ENCODE data around the gene NEK6. TPM values are rescaled to one million over a fixed set of nuclear protein-coding genes. Genes with fewer than 3 reads are reported as not detected.

Gene NEK6
- total RNA-seq, 6 donors from 2014 or later, result 33.8 to 144 (median 59.7) TPM

DNA sequence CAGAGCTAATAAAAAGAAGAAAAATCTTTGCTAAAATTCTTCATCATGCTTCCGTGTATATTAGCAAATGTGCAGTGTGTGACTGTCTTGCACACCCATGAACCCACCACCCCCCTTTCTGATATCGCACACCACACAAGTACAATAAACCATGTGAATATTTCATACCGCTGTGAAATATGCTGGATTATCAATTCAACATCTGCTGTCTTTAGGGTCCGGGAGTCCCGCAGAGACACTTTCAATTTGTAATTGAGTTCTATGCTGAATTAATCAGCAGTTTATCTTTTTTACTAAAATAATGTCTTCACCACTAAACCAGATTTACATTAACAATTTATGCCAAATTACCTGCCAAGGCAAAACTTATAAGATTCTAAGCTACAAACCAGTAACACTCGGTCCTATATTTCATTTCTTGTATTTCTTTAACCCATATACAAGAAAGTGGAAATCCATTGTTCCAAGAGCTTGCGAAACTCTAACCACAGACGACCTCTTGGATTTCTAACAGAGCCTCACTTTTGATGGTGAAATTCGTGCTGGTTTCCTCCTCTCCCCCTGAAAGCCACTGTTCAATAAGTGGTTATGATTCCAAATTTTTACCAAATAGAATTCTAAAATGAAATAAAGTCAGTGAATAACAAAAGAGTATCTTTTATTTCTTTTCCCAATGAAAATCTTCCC, 113.3 kb downstream of the NEK6 start:
- Histone ChIP-seq H3K36me3 (peaks cover 0 to 4% (median 0%) of the 10 kb centered on the region in 4 donors), H3K27ac (no peak overlapping the region), H3K9me3 (no peaks in the 10 kb centered on the region), H3K4me1 (peaks cover 0 to 9% (median 0%) of the 10 kb centered on the region in 4 donors), H3K4me3 (no peak overlapping the region), H3K27me3 (no peaks in the 10 kb centered on the region)
- DNase-seq (no peak), ATAC-seq (ENCODE audit: low FRiP score in 2 of 2) (no peak)
- 66 to 76% methylated on average over 9 of the region's 9 CpGs for WGBS, 2 donors
- TF ChIP-seq, protein P1, sequence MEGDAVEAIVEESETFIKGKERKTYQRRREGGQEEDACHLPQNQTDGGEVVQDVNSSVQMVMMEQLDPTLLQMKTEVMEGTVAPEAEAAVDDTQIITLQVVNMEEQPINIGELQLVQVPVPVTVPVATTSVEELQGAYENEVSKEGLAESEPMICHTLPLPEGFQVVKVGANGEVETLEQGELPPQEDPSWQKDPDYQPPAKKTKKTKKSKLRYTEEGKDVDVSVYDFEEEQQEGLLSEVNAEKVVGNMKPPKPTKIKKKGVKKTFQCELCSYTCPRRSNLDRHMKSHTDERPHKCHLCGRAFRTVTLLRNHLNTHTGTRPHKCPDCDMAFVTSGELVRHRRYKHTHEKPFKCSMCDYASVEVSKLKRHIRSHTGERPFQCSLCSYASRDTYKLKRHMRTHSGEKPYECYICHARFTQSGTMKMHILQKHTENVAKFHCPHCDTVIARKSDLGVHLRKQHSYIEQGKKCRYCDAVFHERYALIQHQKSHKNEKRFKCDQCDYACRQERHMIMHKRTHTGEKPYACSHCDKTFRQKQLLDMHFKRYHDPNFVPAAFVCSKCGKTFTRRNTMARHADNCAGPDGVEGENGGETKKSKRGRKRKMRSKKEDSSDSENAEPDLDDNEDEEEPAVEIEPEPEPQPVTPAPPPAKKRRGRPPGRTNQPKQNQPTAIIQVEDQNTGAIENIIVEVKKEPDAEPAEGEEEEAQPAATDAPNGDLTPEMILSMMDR (IDR thresholded peaks at IDR 0.05), result no peak
- no peak for TF ChIP-seq EP300 (IDR thresholded peaks at IDR 0.05)
- TF ChIP-seq POLR2A (IDR thresholded peaks at IDR 0.05), result no peak
- no peak for TF ChIP-seq POLR2AphosphoS5 (IDR thresholded peaks at IDR 0.05)

GRCh38 chr9:124372038-124372437, 114.3 kb downstream of the NEK6 start:
- H3K9me3 ChIP-seq, result no peaks in the 10 kb centered on the region
- no peaks in the 10 kb centered on the region for H3K27me3 ChIP-seq
- peaks cover 0 to 4% (median 0%) of the 10 kb centered on the region in 4 donors for H3K36me3 ChIP-seq
- ATAC-seq (ENCODE audit: low FRiP score in 2 of 2) (no peak), DNase-seq (no peak)
- H3K4me1 ChIP-seq, result peaks cover 0 to 9% (median 0%) of the 10 kb centered on the region in 4 donors
- H3K4me3 ChIP-seq, result no peak overlapping the region
- TF ChIP-seq, protein P1 (IDR thresholded peaks at IDR 0.05), result no peak
- TF ChIP-seq POLR2A (IDR thresholded peaks at IDR 0.05), result no peak
- TF ChIP-seq POLR2AphosphoS5 (IDR thresholded peaks at IDR 0.05), result no peak
- no peak for TF ChIP-seq EP300 (IDR thresholded peaks at IDR 0.05)
- H3K27ac ChIP-seq, result no peak overlapping the region

- peaks cover 0 to 9% (median 0%) of the 10 kb centered on the region in 4 donors for H3K4me1 ChIP-seq
- H3K27me3 ChIP-seq, result no peaks in the 10 kb centered on the region
- no peaks in the 10 kb centered on the region for H3K9me3 ChIP-seq
- TF ChIP-seq, protein P1 (IDR thresholded peaks at IDR 0.05), result no peak
- TF ChIP-seq POLR2AphosphoS5 (IDR thresholded peaks at IDR 0.05), result no peak
- TF ChIP-seq EP300 (IDR thresholded peaks at IDR 0.05), result no peak
- no peak for TF ChIP-seq POLR2A (IDR thresholded peaks at IDR 0.05)
- 91 to 92% methylated on average over 4 of the region's 4 CpGs for WGBS, 2 donors
- DNase-seq (no peak), ATAC-seq (ENCODE audit: low FRiP score in 2 of 2) (no peak)
- peaks cover 0 to 4% (median 0%) of the 10 kb centered on the region in 4 donors for H3K36me3 ChIP-seq
- H3K27ac ChIP-seq, result no peak overlapping the region
- no peak overlapping the region for H3K4me3 ChIP-seq
Measured at GRCh38 chr9:124373386-124373785, 115.6 kb downstream of the NEK6 start.

- Histone ChIP-seq H3K4me1 (peaks cover 0 to 9% (median 0%) of the 10 kb centered on the region in 4 donors), H3K9me3 (no peaks in the 10 kb centered on the region), H3K27me3 (no peaks in the 10 kb centered on the region), H3K27ac (no peak overlapping the region), H3K4me3 (no peak overlapping the region), H3K36me3 (peaks cover 0 to 4% (median 0%) of the 10 kb centered on the region in 4 donors)
- TF ChIP-seq EP300 (IDR thresholded peaks at IDR 0.05) (no peak), POLR2AphosphoS5 (IDR thresholded peaks at IDR 0.05) (no peak), POLR2A (IDR thresholded peaks at IDR 0.05) (no peak)
- TF ChIP-seq, protein P1 (IDR thresholded peaks at IDR 0.05), result no peak
- WGBS, 2 donors, result 98% methylated on average over 1 of the region's 1 CpG
- DNase-seq (no peak), ATAC-seq (ENCODE audit: low FRiP score in 2 of 2) (no peak)
Measured at GRCh38 chr9:124373851-124374250, 116.1 kb downstream of the NEK6 start.

DNA sequence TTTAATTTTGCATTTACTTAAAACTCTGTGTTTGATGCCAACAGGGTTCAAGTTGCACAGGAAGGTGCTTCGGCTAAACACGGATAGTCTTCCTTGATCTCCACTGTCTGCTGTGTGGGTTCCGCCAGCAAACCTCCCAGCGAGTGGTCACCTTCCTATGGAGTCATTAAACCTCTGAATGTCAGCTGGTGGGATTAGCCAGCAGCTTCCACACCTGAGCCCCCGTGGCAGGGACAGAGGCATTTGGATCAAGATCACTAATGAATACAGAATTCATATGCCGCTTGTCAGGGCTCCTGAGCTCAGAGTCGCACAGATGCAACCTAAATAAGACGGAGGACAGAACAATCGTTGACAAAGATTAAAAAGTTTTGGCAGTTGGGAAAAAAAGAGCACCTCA, 118.0 kb downstream of the NEK6 start:
- no peak overlapping the region for H3K27ac ChIP-seq
- WGBS, 2 donors, result 86 to 90% methylated on average over 9 of the region's 9 CpGs
- ATAC-seq (ENCODE audit: low FRiP score in 2 of 2) (no peak), DNase-seq (no peak)
- no peak overlapping the region for H3K4me3 ChIP-seq
- H3K36me3 ChIP-seq, result peaks cover 0 to 19% (median 0%) of the 10 kb centered on the region in 4 donors
- TF ChIP-seq POLR2AphosphoS5 (IDR thresholded peaks at IDR 0.05), result no peak
- TF ChIP-seq POLR2A (IDR thresholded peaks at IDR 0.05), result no peak
- TF ChIP-seq EP300 (IDR thresholded peaks at IDR 0.05), result no peak
- TF ChIP-seq, protein P1 (IDR thresholded peaks at IDR 0.05), result no peak
- H3K27me3 ChIP-seq, result no peaks in the 10 kb centered on the region
- peaks cover 0 to 4% (median 0%) of the 10 kb centered on the region in 4 donors for H3K4me1 ChIP-seq
- no peaks in the 10 kb centered on the region for H3K9me3 ChIP-seq

All from upper lobe of left lung (tissue), 6 donors.